H1 (cell line): Measurements from ENCODE around the gene ECT2L. TPM values are rescaled to one million over a fixed set of nuclear protein-coding genes. Genes with fewer than 3 reads are reported as not detected.

Experiments
- CTCF ChIA-PET: fragments of 300-600 bp; sonication (Branson Sonifier 250); formaldehyde crosslinking; loops from one replicate; lab custom pipeline; 2021; ENCODE audit not compliant: partially characterized antibody; lab: Charles Lee
- POLR2A ChIA-PET: fragments of 300-600 bp; sonication (Branson Sonifier 250); formaldehyde crosslinking; loops from one replicate; lab custom pipeline; 2021; ENCODE audit warnings: inconsistent platforms; ENCODE audit not compliant: partially characterized antibody; lab: Charles Lee
- DNase-seq, 2 experiments: peaks; one replicate each; pipeline versions ENCODE4 v3.0.0 to v3.0.0-alpha.2; 2010 to 2022; ENCODE audit warnings: low spot score in 2 of 2, low read depth in 1 of 2, mixed read lengths in 1 of 2
- FAIRE-seq: peaks from 2 replicates; lab custom pipeline; 2011; peaks lifted over from hg19 to GRCh38; lab: Jason Lieb, UNC
- H2AFZ ChIP-seq: 2 replicates; pipeline ENCODE4 v1.8.1; 2012; ENCODE audit warnings: low read length, inconsistent platforms
- H2AK5ac ChIP-seq: 2 replicates; pipeline ENCODE4 v1.6.1; 2013; ENCODE audit warnings: low read depth, low read length
- H2BK120ac ChIP-seq: replicated peaks from 2 replicates; pipeline ENCODE3; 2013; ENCODE audit warnings: low read depth, low read length, inconsistent platforms
- H2BK12ac ChIP-seq: 2 replicates; pipeline ENCODE4 v1.6.1; 2013; ENCODE audit warnings: low read depth, low read length
- H2BK15ac ChIP-seq: 2 replicates; pipeline ENCODE4 v1.6.1; 2013; ENCODE audit warnings: low read length
- H2BK20ac ChIP-seq: 2 replicates; pipeline ENCODE4 v1.6.1; 2013; ENCODE audit warnings: low read length
- H2BK5ac ChIP-seq: 2 replicates; pipeline ENCODE4 v1.6.1; 2013; ENCODE audit warnings: low read depth, low read length
- H3K14ac ChIP-seq: 2 replicates; pipeline ENCODE4 v1.6.1; 2013; ENCODE audit warnings: inconsistent platforms; ENCODE audit not compliant: insufficient read length
- H3K18ac ChIP-seq: 2 replicates; pipeline ENCODE4 v1.6.1; 2013; ENCODE audit warnings: low read length; ENCODE audit errors: extremely low read depth
- H3K23ac ChIP-seq: 2 replicates; pipeline ENCODE4 v1.6.1; 2013; ENCODE audit warnings: inconsistent platforms; ENCODE audit not compliant: insufficient read length
- H3K23me2 ChIP-seq: 2 replicates; pipeline ENCODE4 v1.6.1; 2013; ENCODE audit warnings: low read depth, low read length
- H3K27ac ChIP-seq: 2 replicates; pipeline ENCODE4 v1.6.1; 2011; ENCODE audit warnings: low read depth, low read length, inconsistent platforms
- H3K27me3 ChIP-seq, 4 experiments: replicated peaks in 1 of 4; 1 replicate in 1 of 4; 2 replicates in 3 of 4; pipeline versions ENCODE4 v1.6.1 to v1.8.1; 2011 to 2013; ENCODE audit warnings: low read length in 3 of 4, mild to moderate bottlenecking in 3 of 4, inconsistent platforms in 2 of 4, mixed read lengths in 2 of 4, moderate library complexity in 1 of 4; ENCODE audit not compliant: control insufficient read depth in 3 of 4, insufficient read depth in 3 of 4; ENCODE audit errors: extremely low read depth in 1 of 4
- H3K36me3 ChIP-seq, 4 experiments: 2 replicates each; pipeline versions ENCODE4 v1.6.1 to v1.8.1; 2011 to 2013; ENCODE audit warnings: mild to moderate bottlenecking in 4 of 4, low read length in 3 of 4, moderate library complexity in 2 of 4, control low read depth in 1 of 4, inconsistent platforms in 1 of 4; ENCODE audit not compliant: insufficient read depth in 4 of 4, control insufficient read depth in 2 of 4
- H3K4ac ChIP-seq: replicated peaks from 2 replicates; pipeline ENCODE3; 2013; ENCODE audit warnings: low read length, low read depth, mixed read lengths, inconsistent platforms; ENCODE audit not compliant: insufficient read length
- H3K4me1 ChIP-seq, 4 experiments: replicated peaks in 1 of 4; 1 replicate in 1 of 4; 2 replicates in 3 of 4; pipeline versions ENCODE4 v1.6.1 to v1.8.1; 2011 to 2013; ENCODE audit warnings: low read length in 3 of 4, inconsistent platforms in 2 of 4, mixed read lengths in 1 of 4; ENCODE audit not compliant: insufficient read depth in 4 of 4, control insufficient read depth in 3 of 4
- H3K4me2 ChIP-seq, 2 experiments: 2 replicates each; pipeline versions ENCODE4 v1.6.1 to v1.8.1; 2011 to 2013; ENCODE audit warnings: low read depth in 2 of 2, low read length in 2 of 2, control low read depth in 1 of 2, inconsistent platforms in 1 of 2, mild to moderate bottlenecking in 1 of 2; ENCODE audit not compliant: insufficient read depth in 1 of 2
- H3K4me3 ChIP-seq, 4 experiments: fragments of 200-600, 300-600 bp in 1 of 4; sonication (generic), shearing (Covaris generic), sonication (Bioruptor Twin) in 1 of 4; 2 replicates each; pipeline versions ENCODE4 v1.5.1 to v1.8.1; 2011 to 2016; ENCODE audit warnings: low read length in 4 of 4, low read depth in 3 of 4, control low read depth in 2 of 4, inconsistent platforms in 2 of 4, mild to moderate bottlenecking in 2 of 4, mixed read lengths in 1 of 4, moderate library complexity in 1 of 4; ENCODE audit not compliant: insufficient read depth in 2 of 4; ENCODE audit errors: extremely low read depth in 1 of 4
- H3K56ac ChIP-seq: replicated peaks from 2 replicates; pipeline ENCODE3; 2013; ENCODE audit warnings: low read depth, mild to moderate bottlenecking, mixed read lengths, low read length, inconsistent platforms; ENCODE audit not compliant: insufficient read length
- H3K79me1 ChIP-seq: 2 replicates; pipeline ENCODE4 v1.6.1; 2013; ENCODE audit warnings: low read depth, low read length, control low read depth
- H3K79me2 ChIP-seq, 2 experiments: 2 replicates each; pipeline versions ENCODE4 v1.6.1 to v1.8.1; 2012 to 2013; ENCODE audit warnings: low read length in 2 of 2, mild to moderate bottlenecking in 2 of 2, inconsistent platforms in 1 of 2; ENCODE audit not compliant: insufficient read depth in 2 of 2, control insufficient read depth in 1 of 2
- H3K9ac ChIP-seq, 4 experiments: replicated peaks in 1 of 4; 1 replicate in 1 of 4; 2 replicates in 3 of 4; pipeline versions ENCODE4 v1.6.1 to v1.8.1; 2011 to 2013; ENCODE audit warnings: low read depth in 3 of 4, low read length in 3 of 4, control low read depth in 2 of 4, mild to moderate bottlenecking in 2 of 4, moderate library complexity in 2 of 4, inconsistent platforms in 1 of 4; ENCODE audit errors: extremely low read depth in 1 of 4
- H3K9me3 ChIP-seq, 2 experiments: 2 replicates each; pipeline versions ENCODE4 v1.6.1 to v1.8.1; 2012 to 2013; ENCODE audit warnings: mild to moderate bottlenecking in 2 of 2, moderate library complexity in 2 of 2, control low read depth in 1 of 2, inconsistent platforms in 1 of 2, low read depth in 1 of 2, low read length in 1 of 2, mixed read lengths in 1 of 2; ENCODE audit not compliant: insufficient read depth in 2 of 2
- H4K20me1 ChIP-seq, 2 experiments: replicated peaks in 1 of 2; 2 replicates each; pipeline versions ENCODE3 to v1.8.1; 2011 to 2013; ENCODE audit warnings: inconsistent platforms in 2 of 2, low read length in 2 of 2, mild to moderate bottlenecking in 1 of 2; ENCODE audit not compliant: insufficient read depth in 2 of 2, control insufficient read depth in 1 of 2
- H4K5ac ChIP-seq: 2 replicates; pipeline ENCODE4 v1.6.1; 2013; ENCODE audit warnings: low read length, low read depth, mixed read lengths, inconsistent platforms; ENCODE audit not compliant: insufficient read length
- H4K8ac ChIP-seq: 2 replicates; pipeline ENCODE4 v1.8.0; 2013; ENCODE audit warnings: mild to moderate bottlenecking, moderate library complexity, low read length, inconsistent platforms; ENCODE audit not compliant: insufficient read depth; ENCODE audit errors: extremely low read depth
- H4K91ac ChIP-seq: replicated peaks from 2 replicates; pipeline ENCODE3; 2013; ENCODE audit warnings: low read length, mixed read lengths, inconsistent platforms; ENCODE audit not compliant: insufficient read length
- CHD2 ChIP-seq: IDR thresholded peaks from 2 replicates; pipeline ENCODE4 v1.6.1; 2012; ENCODE audit warnings: low read length, improper control_type of control experiment
- TEAD4 ChIP-seq: IDR thresholded peaks from 2 replicates; pipeline ENCODE4 v1.6.1; 2012; ENCODE audit warnings: low read depth, low read length, inconsistent platforms, mixed read lengths
- WGBS, 2 experiments: shearing (Covaris generic) in 1 of 2; methylation state at CpG; one replicate each; pipeline versions ENCODE4 v1.1.6 to v1.1.7; 2013 to 2015; ENCODE audit warnings: low lambda C conversion rate in 2 of 2, mixed read lengths in 2 of 2, inconsistent platforms in 1 of 2, low coverage in 1 of 2, missing lambda C conversion rate in 1 of 2; ENCODE audit not compliant: insufficient replicate concordance in 2 of 2, insufficient coverage in 1 of 2, insufficient read length in 1 of 2; ENCODE audit errors: extremely low coverage in 1 of 2, missing lambda C conversion rate in 1 of 2; 5-methylcytosine and 5-hydroxymethylcytosine counted together
- polyA plus RNA-seq, 7 experiments: library from polyadenylated mRNA; depleted of rRNA in 3 of 7; stranded (reverse) in 5 of 7; unstranded in 2 of 7; fragments of >200 nt in 5 of 7; fragments of 200-250 nt in 2 of 7; gene quantifications; 1 replicate in 5 of 7; 2 replicates in 1 of 7; 4 replicates in 1 of 7; pipeline versions ENCODE4 v1.2.1 to v1.2.3, GENCODE V29; 2011 to 2013; ENCODE audit warnings: missing spikeins in 2 of 7, mixed read lengths in 2 of 7
- total RNA-seq: library from RNA; stranded (reverse); fragmentation: NEBNext Ultra II Directional; extraction: Animal tissue kit (Norgen Biotek cat#: 25700); gene quantifications from 2 replicates; pipeline ENCODE4 v1.2.1, GENCODE V29; 2021

The ECT2L gene
- total and polyA plus RNA-seq, 2 of the 8 experiments (the other 6 are each of a cell fraction or from before 2014, with no cell fraction given) = not detected

- no peak overlapping the region for H4K5ac ChIP-seq
- no peaks in the 10 kb centered on the region for H3K9me3 ChIP-seq
- H3K27ac ChIP-seq = no peak overlapping the region
- no peak overlapping the region for H3K14ac ChIP-seq
- H3K9ac ChIP-seq = no peak overlapping the region
- H2BK5ac ChIP-seq = no peak overlapping the region
- H3K18ac ChIP-seq = no peak overlapping the region
- peaks cover 0 to 19% (median 4%) of the 10 kb centered on the region in 4 experiments; a peak in 2 of 8 replicates for H3K36me3 ChIP-seq
- H3K23me2 ChIP-seq = no peaks in the 10 kb centered on the region
- no peaks in the 10 kb centered on the region for H3K79me2 ChIP-seq
- H3K23ac ChIP-seq = no peak overlapping the region
- H3K4ac ChIP-seq = no peak overlapping the region
- CTCF ChIA-PET = interaction anchor here (0.7 to 1.3 kb wide), 4 partner anchors 13 to 214 kb away, joined by 3 to 4 read pairs (median 4); no protein-coding TSS in a partner anchor
- H3K56ac ChIP-seq = no peak overlapping the region
- H4K20me1 ChIP-seq = no peaks in the 10 kb centered on the region
- POLR2A ChIA-PET = interaction anchor here (0.6 to 0.7 kb wide), 2 partner anchors 12 to 47 kb away, joined by 3 to 4 read pairs; no protein-coding TSS in a partner anchor
- H2AFZ ChIP-seq = no peak overlapping the region
- H2AK5ac ChIP-seq = no peak overlapping the region
- no peak overlapping the region for H2BK120ac ChIP-seq
- no peaks in the 10 kb centered on the region for H3K79me1 ChIP-seq
- no peak overlapping the region for H2BK15ac ChIP-seq
- 90% methylated on average over 8 of the region's 8 CpGs; no CpG with 5 or more reads in 1 of the 2 experiments for WGBS, 2 experiments
- H3K4me3 ChIP-seq = no peak overlapping the region
- H2BK12ac ChIP-seq = no peak overlapping the region
- FAIRE-seq (no peak), DNase-seq (no peak)
- no peaks in the 10 kb centered on the region; a peak in 1 of 7 replicates for H3K4me1 ChIP-seq
- H3K27me3 ChIP-seq = no peaks in the 10 kb centered on the region
- no peak overlapping the region for H4K91ac ChIP-seq
- no peak overlapping the region for H3K4me2 ChIP-seq
- H2BK20ac ChIP-seq = no peak overlapping the region
- H4K8ac ChIP-seq = no peak overlapping the region
- TF ChIP-seq CHD2 (no peak), TEAD4 (no peak)
Measured at GRCh38 chr6:138896104-138896756, 100.3 kb downstream of the ECT2L start.
